IgD-negative memory B cell (primary cell): ENCODE data around the gene ALDH1A3. TPM values are rescaled to one million over a fixed set of nuclear protein-coding genes. Genes with fewer than 3 reads are reported as not detected.

Experiments
- H3K27ac Mint-ChIP-seq, 3 donors: one replicate each; pipeline ENCODE4 v1.8.0; 2020 to 2022; ENCODE audit warnings: mild to moderate bottlenecking in 3 of 3, mixed read lengths in 3 of 3, moderate library complexity in 1 of 3
- H3K27me3 Mint-ChIP-seq: one replicate; pipeline ENCODE4 v1.8.0; 2021; ENCODE audit warnings: mixed read lengths
- H3K36me3 Mint-ChIP-seq: one replicate; pipeline ENCODE4 v1.8.0; 2020; ENCODE audit warnings: mild to moderate bottlenecking, mixed read lengths
- H3K4me1 Mint-ChIP-seq, 3 donors: one replicate each; pipeline ENCODE4 v1.8.0; 2020 to 2022; ENCODE audit warnings: mixed read lengths in 3 of 3, mild to moderate bottlenecking in 1 of 3
- H3K4me3 Mint-ChIP-seq, 4 donors: one replicate each; pipeline ENCODE4 v1.8.0; 2020 to 2022; ENCODE audit warnings: mild to moderate bottlenecking in 4 of 4, mixed read lengths in 4 of 4, moderate library complexity in 3 of 4
- H3K9me3 Mint-ChIP-seq, 3 donors: one replicate each; pipeline ENCODE4 v1.8.0; 2020 to 2021; ENCODE audit warnings: mixed read lengths in 3 of 3, mild to moderate bottlenecking in 1 of 3
- polyA plus RNA-seq: library from polyadenylated mRNA; unstranded; fragments of 300-500 nt; fragmentation: Illumina TruSeq; gene quantifications from one replicate; pipeline ENCODE4 v1.2.3, GENCODE V29; 2021

The ALDH1A3 gene
- polyA plus RNA-seq, 1 donor from 2014 or later: not detected

DNA sequence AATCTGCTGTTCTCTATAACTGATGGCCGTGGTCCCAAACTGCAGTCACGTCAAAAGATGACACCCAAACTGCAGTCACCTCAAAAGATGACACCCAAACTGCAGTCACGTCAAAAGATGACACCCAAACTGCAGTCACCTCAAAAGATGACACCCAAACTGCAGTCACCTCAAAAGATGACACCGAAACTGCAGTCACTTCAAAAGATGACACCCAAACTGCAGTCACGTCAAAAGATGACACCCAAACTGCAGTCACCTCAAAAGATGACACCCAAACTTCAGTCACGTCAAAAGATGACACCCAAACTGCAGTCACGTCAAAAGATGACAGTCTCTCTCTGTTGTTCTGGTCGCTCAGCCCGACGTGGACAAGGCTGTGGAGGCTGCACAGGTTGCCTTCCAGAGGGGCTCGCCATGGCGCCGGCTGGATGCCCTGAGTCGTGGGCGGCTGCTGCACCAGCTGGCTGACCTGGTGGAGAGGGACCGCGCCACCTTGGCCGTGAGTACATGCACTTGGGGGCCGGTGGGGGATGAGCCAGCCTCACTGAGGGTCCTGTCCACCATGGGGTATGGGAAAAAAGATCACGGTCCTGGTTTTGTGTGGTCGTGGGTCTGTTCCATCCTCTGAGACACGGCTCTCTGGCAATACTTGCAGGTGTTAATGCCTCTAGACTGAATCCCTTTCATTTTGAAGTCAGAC is 7.7 kb downstream of the ALDH1A3 start:
- peaks cover 0 to 3% (median 2%) of the 10 kb centered on the region in 3 donors for H3K4me1 Mint-ChIP-seq
- no peaks in the 10 kb centered on the region for H3K36me3 Mint-ChIP-seq

GRCh38 chr15:100889385-100890050 is 9.9 kb downstream of the ALDH1A3 start:
- Mint-ChIP-seq H3K36me3 (no peaks in the 10 kb centered on the region), H3K4me1 (peaks cover 0 to 3% (median 2%) of the 10 kb centered on the region in 3 donors), H3K27me3 (peaks cover 60% of the 10 kb centered on the region), H3K27ac (no peak overlapping the region), H3K4me3 (no peak overlapping the region), H3K9me3 (no peaks in the 10 kb centered on the region)

More for the DNA sequence above, 7.7 kb downstream of the ALDH1A3 start:
- Mint-ChIP-seq H3K27me3 (peaks cover 55% of the 10 kb centered on the region), H3K9me3 (no peaks in the 10 kb centered on the region), H3K4me3 (no peak overlapping the region), H3K27ac (no peak overlapping the region)

GRCh38 chr15:100890051-100890720 is 10.6 kb downstream of the ALDH1A3 start:
- Mint-ChIP-seq H3K36me3 (no peaks in the 10 kb centered on the region), H3K27me3 (peaks cover 63% of the 10 kb centered on the region), H3K4me3 (no peak overlapping the region), H3K9me3 (no peaks in the 10 kb centered on the region), H3K4me1 (peaks cover 0 to 3% (median 2%) of the 10 kb centered on the region in 3 donors), H3K27ac (no peak overlapping the region)

DNA sequence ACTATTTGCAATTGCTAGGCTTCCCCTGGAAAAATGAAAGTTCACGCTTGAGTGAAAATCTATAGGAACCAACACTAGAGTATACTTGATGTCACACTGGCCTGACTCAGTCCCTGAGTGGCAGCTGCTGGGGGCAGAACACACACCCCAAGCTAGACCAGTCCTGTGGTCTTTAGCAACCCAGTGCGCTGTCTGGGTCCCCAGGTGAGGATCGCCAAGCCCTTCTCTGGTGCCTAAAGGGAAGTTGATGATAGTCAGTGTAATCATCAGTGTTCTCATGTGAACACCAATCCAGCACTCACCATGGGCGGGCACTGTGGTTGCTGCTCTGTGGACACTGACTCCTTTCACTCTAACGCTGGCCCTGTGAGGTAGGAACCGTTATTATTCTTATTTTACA is 11.2 kb downstream of the ALDH1A3 start:
- Mint-ChIP-seq H3K27ac (no peak overlapping the region), H3K9me3 (peaks cover 0 to 1% (median 0%) of the 10 kb centered on the region in 3 donors), H3K4me3 (no peak overlapping the region), H3K36me3 (no peaks in the 10 kb centered on the region), H3K4me1 (peaks cover 0 to 3% (median 2%) of the 10 kb centered on the region in 3 donors), H3K27me3 (peaks cover 61% of the 10 kb centered on the region)

DNA sequence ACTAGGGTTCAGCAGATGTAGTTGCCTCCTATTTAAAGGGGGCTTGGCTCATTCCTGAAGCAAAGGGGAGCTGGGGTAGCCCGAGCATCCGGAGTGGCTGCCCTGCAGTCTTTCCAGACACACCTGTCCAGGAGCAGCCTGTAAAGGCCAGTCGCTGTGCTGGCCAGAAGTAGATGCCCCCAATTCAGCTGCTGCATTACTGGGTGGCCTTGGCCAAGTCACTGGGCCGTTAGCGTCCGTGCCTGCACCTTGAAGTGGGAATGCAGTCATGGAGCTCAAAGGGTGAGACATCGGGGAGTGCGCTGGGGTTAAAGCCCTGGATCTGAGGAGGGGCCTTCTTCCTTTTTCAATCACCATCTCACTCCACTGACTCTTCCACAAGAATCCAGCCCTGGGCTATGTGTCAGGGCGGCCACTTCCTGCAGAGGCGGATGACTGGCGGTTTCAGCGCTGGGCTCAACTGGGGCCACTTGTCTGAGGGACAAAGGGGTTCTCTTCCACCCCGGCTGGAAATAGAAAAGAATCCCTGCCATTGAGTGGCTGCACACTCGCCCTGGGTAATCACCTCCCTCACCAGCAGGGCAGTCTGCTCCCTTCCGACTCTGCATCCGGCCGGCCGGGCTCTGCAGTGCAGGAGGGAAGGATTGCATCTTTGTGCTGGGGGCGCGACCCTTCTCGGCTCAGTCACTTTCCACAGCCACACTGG is 11.8 kb downstream of the ALDH1A3 start:
- H3K36me3 Mint-ChIP-seq: no peaks in the 10 kb centered on the region
- H3K4me3 Mint-ChIP-seq: no peak overlapping the region
- H3K9me3 Mint-ChIP-seq: peaks cover 0 to 1% (median 0%) of the 10 kb centered on the region in 3 donors
- no peak overlapping the region for H3K27ac Mint-ChIP-seq
- H3K27me3 Mint-ChIP-seq: peaks cover 58% of the 10 kb centered on the region
- H3K4me1 Mint-ChIP-seq: peaks cover 0 to 3% (median 2%) of the 10 kb centered on the region in 3 donors

DNA sequence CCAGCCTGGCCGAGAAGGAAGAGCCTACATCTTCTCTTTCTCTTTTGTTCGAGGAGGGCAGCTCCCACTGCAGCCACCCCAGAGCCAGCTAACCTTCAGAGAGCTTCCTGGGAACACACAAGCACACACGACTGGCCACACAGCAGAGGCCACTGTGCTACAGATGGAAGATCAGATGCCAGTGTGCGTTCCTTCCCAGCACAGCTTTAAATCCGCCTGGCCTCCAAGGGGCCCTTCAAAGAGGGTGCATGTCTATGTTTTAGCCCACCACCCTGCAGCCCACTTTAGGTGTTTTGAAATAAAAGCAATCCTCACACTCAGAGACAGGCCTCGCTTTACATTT is 12.4 kb downstream of the ALDH1A3 start:
- Mint-ChIP-seq H3K9me3 (peaks cover 0 to 1% (median 0%) of the 10 kb centered on the region in 3 donors), H3K27ac (no peak overlapping the region), H3K4me3 (no peak overlapping the region), H3K36me3 (no peaks in the 10 kb centered on the region), H3K27me3 (peaks cover 53% of the 10 kb centered on the region), H3K4me1 (peaks cover 0 to 3% (median 2%) of the 10 kb centered on the region in 3 donors)

GRCh38 chr15:100893261-100893963 is 13.8 kb downstream of the ALDH1A3 start:
- peaks cover 52% of the 10 kb centered on the region for H3K27me3 Mint-ChIP-seq
- peak overlapping the region in 1 of 3 donors; percentile 11 for H3K27ac Mint-ChIP-seq
- no peak overlapping the region for H3K4me3 Mint-ChIP-seq
- H3K9me3 Mint-ChIP-seq: peaks cover 0 to 1% (median 0%) of the 10 kb centered on the region in 3 donors
- H3K4me1 Mint-ChIP-seq: peaks cover 0 to 3% (median 2%) of the 10 kb centered on the region in 3 donors
- no peaks in the 10 kb centered on the region for H3K36me3 Mint-ChIP-seq

DNA sequence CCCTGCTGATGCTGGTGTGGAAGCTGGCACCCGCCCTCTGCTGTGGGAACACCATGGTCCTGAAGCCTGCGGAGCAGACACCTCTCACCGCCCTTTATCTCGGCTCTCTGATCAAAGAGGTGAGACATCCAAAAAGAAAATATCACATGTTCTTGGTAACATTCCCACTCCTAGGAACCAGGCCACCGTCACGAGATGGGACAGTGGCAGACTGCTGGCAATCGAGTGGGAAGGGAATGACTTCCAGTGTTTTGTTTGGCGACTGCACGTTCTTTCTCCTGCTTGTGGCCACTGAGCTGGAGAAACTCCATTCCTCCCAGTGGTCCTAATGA is 14.3 kb downstream of the ALDH1A3 start:
- Mint-ChIP-seq H3K9me3 (peaks cover 0 to 2% (median 0%) of the 10 kb centered on the region in 3 donors), H3K4me3 (no peak overlapping the region), H3K27me3 (peaks cover 52% of the 10 kb centered on the region), H3K27ac (no peak overlapping the region), H3K36me3 (no peaks in the 10 kb centered on the region), H3K4me1 (peaks cover 0 to 3% (median 2%) of the 10 kb centered on the region in 3 donors)

DNA sequence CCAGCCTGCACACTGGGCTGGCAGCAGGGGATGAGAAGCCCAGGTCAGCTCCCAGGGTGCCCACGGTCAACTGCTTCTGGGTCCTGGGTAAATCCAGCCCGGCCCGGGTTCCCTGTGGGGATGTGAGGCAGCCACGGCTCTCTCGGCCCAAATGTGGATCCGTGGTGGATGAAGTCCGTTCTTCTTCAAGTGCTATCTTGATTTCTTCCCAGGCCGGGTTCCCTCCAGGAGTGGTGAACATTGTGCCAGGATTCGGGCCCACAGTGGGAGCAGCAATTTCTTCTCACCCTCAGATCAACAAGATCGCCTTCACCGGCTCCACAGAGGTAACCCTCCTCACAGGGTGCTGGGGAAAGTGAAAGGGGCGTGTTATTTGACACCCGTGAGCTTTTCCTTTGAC is 16.1 kb downstream of the ALDH1A3 start:
- H3K36me3 Mint-ChIP-seq: no peaks in the 10 kb centered on the region
- H3K27me3 Mint-ChIP-seq: peaks cover 39% of the 10 kb centered on the region
- no peak overlapping the region for H3K27ac Mint-ChIP-seq
- H3K4me3 Mint-ChIP-seq: no peak overlapping the region
- peaks cover 0 to 3% (median 0%) of the 10 kb centered on the region in 3 donors for H3K9me3 Mint-ChIP-seq
- no peaks in the 10 kb centered on the region for H3K4me1 Mint-ChIP-seq

DNA sequence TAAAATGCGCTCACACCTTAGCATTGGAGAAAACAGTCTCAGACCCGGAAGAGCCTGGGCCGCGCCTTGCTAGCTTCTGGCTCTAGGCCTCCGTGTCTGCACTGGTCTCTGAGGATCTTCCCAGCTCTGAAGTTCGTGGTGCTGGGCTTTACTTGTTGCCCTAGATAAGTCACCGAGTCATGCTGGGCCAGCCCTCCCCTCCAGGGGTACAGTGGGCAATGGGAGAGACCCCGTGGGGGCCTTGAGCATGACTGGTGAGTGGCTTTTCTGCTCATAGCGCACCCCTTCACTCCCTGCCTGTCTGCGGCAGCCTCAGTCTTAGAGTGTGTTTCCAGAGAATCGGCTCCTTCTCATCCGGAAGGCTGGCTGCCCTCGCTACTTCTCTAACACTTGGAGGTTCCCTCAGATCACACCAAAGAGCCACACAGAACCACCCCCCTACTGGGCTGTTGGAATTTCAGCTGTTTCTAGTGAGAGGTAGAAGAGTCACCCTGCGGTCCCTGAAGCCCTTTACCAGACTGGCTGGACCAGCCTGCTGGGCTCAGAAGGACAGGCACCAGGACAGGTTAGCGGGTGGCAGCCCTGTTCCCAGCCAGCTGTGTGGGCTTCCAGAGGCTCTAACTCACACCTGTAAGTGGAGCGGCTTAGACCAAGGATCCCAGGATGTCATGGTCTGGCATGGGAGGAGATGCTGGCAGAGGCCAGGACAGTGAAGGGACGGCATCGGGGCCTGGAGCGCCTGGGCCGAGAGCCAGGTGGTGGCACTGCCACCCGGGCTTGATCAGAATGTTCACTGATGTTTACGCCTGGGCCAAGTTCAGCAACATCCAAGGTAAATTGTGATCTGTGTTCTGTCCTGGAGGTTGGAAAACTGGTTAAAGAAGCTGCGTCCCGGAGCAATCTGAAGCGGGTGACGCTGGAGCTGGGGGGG is 17.9 kb downstream of the ALDH1A3 start:
- H3K36me3 Mint-ChIP-seq: no peaks in the 10 kb centered on the region
- H3K4me1 Mint-ChIP-seq: peaks cover 0 to under 1% (median 0%) of the 10 kb centered on the region in 3 donors
- H3K27me3 Mint-ChIP-seq: peaks cover 29% of the 10 kb centered on the region
- peaks cover 0 to 3% (median 0%) of the 10 kb centered on the region in 3 donors for H3K9me3 Mint-ChIP-seq
- H3K27ac Mint-ChIP-seq: no peak overlapping the region
- no peak overlapping the region for H3K4me3 Mint-ChIP-seq

- H3K27me3 Mint-ChIP-seq: peaks cover 26% of the 10 kb centered on the region
- H3K36me3 Mint-ChIP-seq: no peaks in the 10 kb centered on the region
- H3K27ac Mint-ChIP-seq: no peak overlapping the region
- H3K4me3 Mint-ChIP-seq: no peak overlapping the region
- peaks cover 0 to 3% (median 0%) of the 10 kb centered on the region in 3 donors for H3K4me1 Mint-ChIP-seq
- peaks cover 0 to 3% (median 0%) of the 10 kb centered on the region in 3 donors for H3K9me3 Mint-ChIP-seq
Observed at GRCh38 chr15:100898152-100898490, 18.5 kb downstream of the ALDH1A3 start.

GRCh38 chr15:100898661-100899462 is 19.2 kb downstream of the ALDH1A3 start:
- Mint-ChIP-seq H3K4me3 (no peak overlapping the region), H3K4me1 (peaks cover 0 to 4% (median 0%) of the 10 kb centered on the region in 3 donors), H3K27ac (no peak overlapping the region), H3K9me3 (peaks cover 0 to 3% (median 0%) of the 10 kb centered on the region in 3 donors), H3K27me3 (peaks cover 18% of the 10 kb centered on the region), H3K36me3 (no peaks in the 10 kb centered on the region)

GRCh38 chr15:100899601-100900000 is 20.0 kb downstream of the ALDH1A3 start:
- H3K4me3 Mint-ChIP-seq: no peak overlapping the region
- H3K27me3 Mint-ChIP-seq: peaks cover 12% of the 10 kb centered on the region
- peaks cover 0 to 6% (median 3%) of the 10 kb centered on the region in 3 donors for H3K9me3 Mint-ChIP-seq
- no peak overlapping the region for H3K27ac Mint-ChIP-seq
- no peaks in the 10 kb centered on the region for H3K36me3 Mint-ChIP-seq
- H3K4me1 Mint-ChIP-seq: peaks cover 0 to 4% (median 0%) of the 10 kb centered on the region in 3 donors
